Embryonic facial prominence (tissue), 1 donor: Measurements from ENCODE around the gene MAD1L1.

ENCODE experiments used
- DNase-seq: peaks from one replicate; pipeline ENCODE4 v3.0.0-alpha.2; 2016; ENCODE audit errors: extremely low spot score

Gene MAD1L1

DNA sequence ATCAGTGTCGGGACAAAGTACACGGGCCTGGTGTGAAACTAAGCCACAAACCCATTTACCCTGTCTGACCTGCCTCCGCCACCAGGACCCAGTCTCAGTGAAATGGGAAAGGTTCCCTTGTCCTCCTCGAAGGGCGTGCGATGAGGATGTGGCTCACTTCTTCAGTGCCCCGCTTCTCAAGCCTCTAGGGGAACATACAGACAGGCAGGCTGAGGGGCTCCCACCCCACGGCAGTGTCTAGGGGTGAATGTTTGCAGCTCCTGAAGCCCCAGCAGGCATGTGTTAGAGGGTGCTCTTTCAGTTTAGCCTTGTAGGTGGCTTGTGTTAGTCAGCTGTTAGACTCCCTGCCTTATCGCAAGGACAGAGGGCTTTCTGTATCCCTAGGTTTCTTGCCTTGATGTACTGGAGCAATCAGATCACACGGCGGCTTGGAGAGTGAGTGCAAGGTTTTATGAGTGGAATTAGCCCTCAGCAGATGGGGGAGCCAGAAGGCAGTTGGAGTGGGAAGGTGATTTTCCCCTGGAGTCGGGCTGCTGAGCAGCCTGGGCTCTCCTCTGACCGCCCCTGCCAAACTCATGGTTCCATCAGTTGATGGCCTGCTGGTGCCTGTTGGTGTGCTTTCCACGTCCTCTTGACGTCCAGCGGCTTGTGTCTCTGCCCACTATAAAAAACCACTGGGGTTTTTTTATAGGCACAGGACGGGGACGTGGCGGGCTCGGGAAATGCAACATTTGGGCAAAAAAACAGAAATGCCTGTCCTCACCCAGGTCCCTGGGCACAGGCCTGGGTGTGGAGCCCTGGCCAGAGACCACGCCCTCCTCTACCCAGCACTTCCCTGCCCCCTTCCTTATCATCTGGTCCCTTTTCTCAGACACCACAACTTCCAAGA is 10.0 kb upstream of the MAD1L1 start:
- no peak for DNase-seq

- DNase-seq: no peak
These were observed 9.1 kb upstream of the MAD1L1 start, which contains the start of the genes MRM2 and NUDT1 for GRCh38 chr7:2241580-2242540. TSS of gene MRM2 (minus strand) at chr7:2242205. CDS start at chr7:2242169, 36 bp downstream. TSS of gene NUDT1 (plus strand) at chr7:2242226. CDS start at chr7:2244575, 2,349 bp downstream.

DNA sequence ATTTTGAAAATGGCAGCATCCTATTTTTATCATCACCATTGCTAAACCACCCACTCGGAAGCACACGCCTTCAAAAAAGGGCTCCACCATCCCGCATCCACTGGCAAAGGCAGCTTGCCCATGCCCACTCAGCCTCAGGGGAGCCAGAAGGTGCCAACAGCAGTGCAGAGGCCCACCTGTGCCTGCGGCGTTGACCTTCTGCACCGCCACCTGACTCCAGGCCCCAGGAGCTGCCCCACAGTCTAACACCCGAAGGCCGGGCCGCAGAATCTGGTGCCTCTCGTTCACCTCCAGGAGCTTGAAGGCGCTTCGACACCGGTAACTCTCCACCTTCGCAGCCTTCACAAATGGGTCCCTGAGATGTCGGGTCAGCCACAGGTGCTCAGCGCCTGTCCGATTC is 6.5 kb upstream of the MAD1L1 start:
- no peak for DNase-seq

GRCh38 chr7:2237109-2237602 is 4.4 kb upstream of the MAD1L1 start:
- no peak for DNase-seq

GRCh38 chr7:2233926-2234325 is 1.2 kb upstream of the MAD1L1 start:
- no peak for DNase-seq

DNA sequence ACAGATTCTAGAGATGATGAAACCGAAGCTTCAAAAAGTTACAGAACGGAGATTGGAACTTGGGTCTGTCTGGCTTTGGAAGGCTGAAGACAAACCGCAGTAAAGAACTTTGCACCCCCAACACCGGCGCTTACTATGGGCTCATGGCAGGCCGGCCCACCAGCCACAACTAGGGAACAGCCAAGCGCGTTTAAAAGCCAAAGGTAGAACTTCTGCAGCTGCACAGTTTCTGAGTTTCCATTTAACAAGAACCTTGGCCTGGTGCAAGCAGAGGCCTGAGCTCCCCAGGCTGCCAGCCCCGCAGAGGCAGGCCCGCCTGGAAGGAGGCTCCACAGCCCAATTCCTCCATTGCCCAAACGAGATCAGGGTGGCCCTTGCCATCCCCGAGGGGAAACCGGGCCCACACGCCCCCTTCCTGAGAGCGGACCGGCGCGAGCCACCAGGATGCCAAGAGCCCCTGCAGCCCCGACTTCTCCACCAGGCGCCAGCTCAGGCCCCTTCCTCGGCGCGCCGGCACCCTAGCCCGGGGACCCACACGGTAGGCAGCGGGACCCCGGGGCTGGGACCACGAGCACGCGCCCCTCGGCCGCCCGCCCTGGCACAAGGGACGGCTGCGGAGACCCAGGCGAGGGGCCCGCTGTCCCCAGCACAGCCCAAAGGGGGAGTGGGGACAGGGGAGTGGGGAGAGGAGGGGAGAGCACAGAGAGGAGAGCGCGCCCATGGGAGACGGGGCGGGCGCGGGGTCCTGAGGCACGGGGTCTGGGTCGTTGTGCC is 566 bp downstream of the MAD1L1 start:
- no peak for DNase-seq

GRCh38 chr7:2230882-2231281 is 1.9 kb downstream of the MAD1L1 start:
- no peak for DNase-seq

GRCh38 chr7:2230226-2230625 is 2.5 kb downstream of the MAD1L1 start:
- no peak for DNase-seq

GRCh38 chr7:2229467-2229866 is 3.3 kb downstream of the MAD1L1 start:
- DNase-seq: no peak

DNA sequence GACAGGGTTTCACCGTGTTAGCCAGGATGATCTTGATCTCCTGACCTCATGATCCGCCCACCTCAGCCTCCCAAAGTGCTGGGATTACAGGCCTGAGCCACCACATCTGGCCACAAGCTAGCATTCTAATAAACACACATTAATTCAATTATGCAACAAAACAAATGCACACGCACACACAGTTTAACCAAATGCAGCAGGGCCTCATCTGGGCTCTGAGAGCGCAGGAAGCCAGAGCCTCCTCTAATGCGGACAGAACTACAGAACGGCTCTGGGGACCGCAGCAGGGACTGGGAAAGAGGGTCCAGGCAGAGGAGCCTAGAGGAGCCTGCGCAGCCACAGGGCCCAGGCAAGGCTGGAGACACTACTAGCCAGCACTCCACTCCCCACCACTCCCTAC is 3.8 kb downstream of the MAD1L1 start:
- no peak for DNase-seq

DNA sequence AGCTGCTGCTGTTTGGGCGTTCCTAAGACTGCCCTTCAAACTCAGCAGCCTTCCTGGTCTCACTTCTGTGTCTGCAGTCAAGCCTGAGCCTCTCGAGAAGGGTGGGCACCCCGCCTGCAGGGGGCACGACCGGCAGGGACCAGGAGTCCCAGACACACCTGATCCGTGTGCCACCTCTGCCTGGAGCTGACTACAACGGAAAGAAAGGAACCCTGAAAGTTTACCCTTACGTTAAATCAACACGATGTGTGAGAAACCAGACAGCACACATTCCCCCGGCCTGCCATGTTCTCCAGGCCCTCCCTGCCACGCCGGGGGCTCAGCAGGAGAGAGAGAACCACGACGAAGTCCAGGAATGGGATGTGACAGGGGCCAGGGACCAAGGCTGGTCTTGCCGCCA is 5.0 kb downstream of the MAD1L1 start:
- DNase-seq: no peak

- no peak for DNase-seq
These were observed 6.9 kb downstream of the MAD1L1 start for GRCh38 chr7:2225830-2226229.

DNA sequence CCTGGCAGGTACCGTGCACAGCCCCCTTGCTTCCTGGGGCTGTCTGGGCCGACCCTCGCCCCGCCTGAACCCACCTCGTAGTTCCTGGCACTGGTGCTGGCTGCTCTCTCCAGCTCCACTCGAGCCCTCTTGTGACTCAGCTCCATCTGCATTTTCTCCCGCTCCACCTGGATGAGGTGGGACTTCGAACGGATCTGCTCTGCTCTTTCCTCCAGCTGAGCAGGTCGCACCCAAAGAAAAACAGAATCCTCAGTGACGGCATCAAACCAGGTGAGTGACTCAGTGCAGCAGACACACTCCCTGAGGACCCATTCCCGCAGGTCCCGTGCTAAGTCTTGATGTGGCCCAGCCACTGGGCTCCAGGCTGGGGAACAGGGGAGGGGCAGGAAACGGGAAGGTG is 7.4 kb downstream of the MAD1L1 start:
- no peak for DNase-seq

- DNase-seq: no peak
These were observed 7.8 kb downstream of the MAD1L1 start for GRCh38 chr7:2224934-2225333.

DNA sequence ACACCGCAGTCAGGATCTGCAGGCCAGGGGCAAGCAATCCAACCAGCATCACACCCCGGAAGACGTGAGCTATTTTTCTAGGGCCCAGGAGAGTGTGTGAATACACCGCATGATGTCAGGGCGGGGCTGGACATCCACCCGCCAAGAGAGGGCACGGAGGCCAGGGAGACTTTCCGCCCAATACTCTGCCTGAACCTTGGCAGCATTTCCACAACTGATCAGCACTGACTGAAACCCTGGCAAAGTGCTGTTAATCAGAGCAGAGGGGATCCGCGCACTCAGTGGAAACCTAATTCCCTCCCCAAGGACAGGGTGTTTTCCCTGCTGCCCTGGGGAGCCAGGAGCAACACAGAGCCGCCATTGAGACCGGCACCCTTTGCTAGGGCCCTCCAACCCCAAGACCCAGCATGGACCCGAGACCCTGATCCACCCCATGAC is 8.2 kb downstream of the MAD1L1 start:
- DNase-seq: no peak

DNA sequence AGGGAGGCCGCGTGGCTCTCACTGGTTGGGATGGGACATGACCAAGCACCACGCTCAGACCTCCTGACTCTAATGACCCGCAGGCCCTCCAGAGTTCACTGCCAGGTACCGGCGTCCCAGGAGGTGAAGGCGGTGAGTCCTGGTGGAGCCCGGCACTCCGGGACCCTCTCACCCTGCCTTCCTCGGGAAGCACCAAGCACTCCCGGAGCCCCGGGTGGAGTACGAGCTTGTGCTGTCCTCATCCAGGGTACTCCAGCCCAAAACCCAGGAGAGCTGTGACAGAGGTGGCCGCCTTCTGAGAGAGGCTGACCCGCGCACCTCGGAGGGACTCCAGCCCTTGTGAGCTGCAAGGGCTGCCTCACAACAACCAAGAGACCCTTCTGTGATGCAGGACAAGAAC is 9.4 kb downstream of the MAD1L1 start:
- DNase-seq: no peak

DNA sequence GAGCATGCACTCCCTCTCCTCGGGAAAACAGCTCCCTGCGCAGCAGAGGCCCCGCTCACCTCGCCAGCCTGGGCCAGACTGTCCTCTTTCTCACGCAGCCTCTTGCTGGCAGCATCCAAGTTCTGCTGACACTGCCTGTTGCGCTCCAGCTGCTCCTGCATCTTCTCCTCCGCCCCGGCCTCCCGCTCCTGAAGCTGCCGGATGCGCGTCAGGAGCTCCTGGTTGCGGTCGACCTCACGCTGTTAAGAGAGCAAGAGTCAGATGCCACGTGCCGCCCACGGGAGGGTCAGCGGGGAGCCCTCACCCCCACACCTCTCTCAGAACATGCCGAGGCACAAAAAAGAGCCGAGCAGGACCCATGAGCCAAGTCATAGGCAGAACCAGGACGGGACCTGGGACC is 10.2 kb downstream of the MAD1L1 start:
- DNase-seq: no peak

- DNase-seq: no peak
These were observed 11.8 kb downstream of the MAD1L1 start for GRCh38 chr7:2220954-2221353.

DNA sequence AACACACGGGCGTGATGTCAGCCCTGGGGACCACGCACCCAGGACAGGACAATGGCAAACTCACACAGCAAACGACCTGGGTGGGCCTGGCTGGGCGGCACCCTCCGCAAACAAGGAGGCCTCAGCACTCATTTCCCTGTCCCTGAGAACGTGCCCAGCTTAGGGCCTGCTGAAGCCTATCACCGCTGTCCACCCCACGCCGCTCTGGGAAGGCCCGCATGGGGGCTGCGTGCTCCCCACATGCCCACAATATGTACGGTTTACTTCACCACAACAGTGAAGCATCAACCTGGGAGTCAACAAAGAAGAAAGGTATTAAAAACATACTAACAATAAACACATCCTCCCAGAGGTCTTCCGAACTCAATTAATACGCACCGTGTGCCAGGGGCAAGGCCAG is 12.2 kb downstream of the MAD1L1 start:
- no peak for DNase-seq

GRCh38 chr7:2220030-2220429 is 12.7 kb downstream of the MAD1L1 start:
- no peak for DNase-seq

- DNase-seq: no peak
These were observed 13.1 kb downstream of the MAD1L1 start for GRCh38 chr7:2219606-2220005.
